Hematopoietic multipotent progenitor cell treated with erythropoietin and hydrocortisone succinate and interleukin-3 and kit ligand, for 17 days (in vitro differentiated cells): ENCODE measurements around the gene ARAP1.

Experiments used
- DNase-seq: peaks from one replicate; pipeline ENCODE4 v3.0.0-alpha.2; 2015; ENCODE audit warnings: low spot score

Gene ARAP1

DNA sequence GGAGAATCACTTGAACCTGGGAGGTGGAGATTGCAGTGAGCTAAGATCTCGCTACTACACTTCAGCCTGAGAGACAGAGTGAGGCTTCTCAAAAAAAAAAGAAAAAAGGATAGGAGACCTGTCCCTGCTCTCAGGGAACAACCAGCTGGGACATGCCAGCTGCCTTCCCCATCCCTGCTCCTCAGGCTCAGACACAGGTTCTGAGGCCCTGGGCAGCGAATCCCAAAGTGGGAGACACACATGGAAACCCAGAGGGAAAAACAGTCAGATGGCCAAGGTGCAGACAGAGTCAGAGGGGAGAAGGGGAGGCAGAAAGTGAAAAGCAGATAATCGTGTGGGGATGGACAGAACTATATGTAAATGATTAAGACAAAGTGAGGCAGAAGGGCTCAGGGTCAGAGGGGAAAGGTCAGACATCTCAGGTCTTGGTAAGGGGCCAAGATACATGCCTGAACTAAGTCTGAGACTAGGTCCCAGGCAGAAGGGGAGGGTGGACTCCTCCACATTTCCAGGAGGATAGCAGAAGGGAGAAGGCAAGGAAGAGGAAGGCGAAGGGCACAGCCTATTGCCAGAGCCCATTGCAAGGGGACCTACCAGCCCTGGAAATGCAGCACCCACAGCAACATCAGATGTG is 27.4 kb upstream of the ARAP1 start:
- DNase-seq: no peak

- no peak for DNase-seq
Measured at GRCh38 chr11:72778535-72779494, 26.6 kb upstream of the ARAP1 start.

DNA sequence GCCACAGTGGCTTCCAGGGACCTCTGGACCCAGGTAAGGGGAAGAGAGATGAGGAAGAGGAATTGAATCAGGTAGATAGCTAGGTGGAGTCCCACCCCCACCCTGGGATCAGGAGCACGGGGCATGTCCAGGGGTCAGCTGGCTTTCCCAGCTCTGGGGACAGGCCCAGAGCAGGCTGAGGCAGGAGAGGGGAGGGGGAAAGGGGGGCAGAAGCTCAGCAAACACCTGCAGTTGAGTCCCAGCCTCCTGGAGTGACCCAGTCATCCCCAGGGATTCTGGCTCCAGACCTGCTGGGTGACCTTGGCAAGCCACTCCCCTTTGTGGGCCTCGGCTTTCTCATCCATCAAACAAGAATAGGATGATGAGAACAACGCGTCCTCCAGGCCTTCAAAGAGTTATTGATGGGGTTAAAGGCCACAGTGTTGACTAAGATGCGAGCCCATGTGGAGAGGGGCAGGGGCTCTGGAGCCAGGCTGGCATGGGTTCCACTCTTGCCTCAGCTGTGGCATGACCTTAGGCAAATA is 25.6 kb upstream of the ARAP1 start:
- DNase-seq: no peak

DNA sequence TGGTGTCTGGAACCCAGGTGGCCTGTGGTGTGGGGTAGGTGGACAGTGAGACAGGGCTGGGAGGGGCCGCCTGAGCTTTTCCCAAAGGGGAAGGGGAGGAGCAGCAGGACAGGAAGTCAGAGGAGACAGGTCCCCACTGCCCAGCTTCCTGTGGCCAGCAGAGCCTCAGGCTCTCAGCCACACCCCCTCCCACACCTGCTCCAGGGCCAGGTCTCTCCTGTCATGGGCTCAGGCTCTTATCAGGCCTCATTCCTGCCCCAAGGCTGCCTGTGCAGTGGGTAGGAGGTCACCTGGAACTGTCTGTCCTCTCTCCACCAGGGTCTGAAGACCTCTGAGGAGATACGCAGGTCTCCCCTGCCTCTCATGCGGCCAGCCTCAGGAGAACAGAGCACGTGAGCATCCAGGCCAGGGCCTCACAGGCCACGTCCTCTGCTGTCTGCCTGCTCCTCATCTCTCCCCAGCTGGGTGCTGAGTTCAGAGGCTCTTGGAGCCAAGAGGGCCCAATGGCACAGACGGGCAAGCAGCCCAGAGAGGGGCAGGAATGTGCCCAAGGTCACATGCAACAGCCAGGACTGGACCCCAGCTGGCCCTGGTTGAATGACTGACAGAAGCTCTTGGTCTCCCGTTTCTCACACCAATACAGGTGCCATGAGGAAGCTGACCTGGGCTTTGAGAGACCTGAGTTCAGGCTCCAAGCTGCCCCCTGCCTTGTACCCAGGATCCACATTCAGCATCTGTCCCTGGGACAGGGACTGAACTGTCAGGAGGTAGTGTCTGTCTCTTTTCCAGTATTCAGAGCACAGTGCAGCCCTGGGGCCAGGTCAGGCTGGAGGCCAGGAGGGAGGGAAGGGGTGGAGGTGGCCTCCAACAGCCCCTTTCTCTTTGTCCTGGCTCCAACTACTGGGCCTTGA is 24.9 kb upstream of the ARAP1 start:
- no peak for DNase-seq

GRCh38 chr11:72776117-72776843 is 24.1 kb upstream of the ARAP1 start:
- no peak for DNase-seq

DNA sequence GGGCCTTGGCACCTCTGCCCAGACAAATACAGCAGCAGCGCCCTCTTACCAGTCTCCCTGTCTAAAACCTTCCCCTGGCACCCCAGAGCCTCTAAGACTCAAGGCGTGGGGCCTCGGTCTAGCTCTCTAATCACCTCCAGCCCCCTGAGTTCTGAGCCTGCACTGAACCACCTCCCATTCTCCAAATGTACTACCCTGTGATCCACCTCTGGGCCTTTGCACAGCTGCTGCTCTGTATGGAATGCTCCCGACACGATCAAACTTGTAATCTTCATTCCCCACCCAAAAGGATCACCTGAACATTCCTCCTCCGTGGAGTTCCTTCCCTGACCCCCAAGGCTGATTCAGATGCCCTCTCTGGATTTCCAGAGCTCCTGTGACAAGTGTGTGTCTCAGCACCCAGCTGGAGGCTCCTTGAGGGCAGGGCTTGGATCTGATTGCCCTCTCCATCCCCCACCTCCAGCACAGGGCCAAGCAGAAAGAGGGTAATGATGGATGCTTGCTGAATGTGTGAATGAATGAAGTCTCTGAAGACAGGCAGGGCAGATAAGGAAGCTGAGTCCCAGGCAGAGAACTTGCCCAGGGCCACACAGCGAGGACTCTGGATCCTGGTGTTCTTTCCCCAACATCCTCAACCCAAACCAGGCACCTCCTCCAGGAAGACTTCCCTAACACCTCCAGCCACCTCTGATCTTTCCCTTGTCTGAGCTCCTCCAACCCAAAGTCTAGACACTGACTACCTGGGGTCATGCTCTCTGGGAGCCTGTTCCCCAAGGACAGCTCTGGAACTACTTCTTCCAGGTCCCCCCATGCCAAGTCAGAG is 23.3 kb upstream of the ARAP1 start:
- no peak for DNase-seq

DNA sequence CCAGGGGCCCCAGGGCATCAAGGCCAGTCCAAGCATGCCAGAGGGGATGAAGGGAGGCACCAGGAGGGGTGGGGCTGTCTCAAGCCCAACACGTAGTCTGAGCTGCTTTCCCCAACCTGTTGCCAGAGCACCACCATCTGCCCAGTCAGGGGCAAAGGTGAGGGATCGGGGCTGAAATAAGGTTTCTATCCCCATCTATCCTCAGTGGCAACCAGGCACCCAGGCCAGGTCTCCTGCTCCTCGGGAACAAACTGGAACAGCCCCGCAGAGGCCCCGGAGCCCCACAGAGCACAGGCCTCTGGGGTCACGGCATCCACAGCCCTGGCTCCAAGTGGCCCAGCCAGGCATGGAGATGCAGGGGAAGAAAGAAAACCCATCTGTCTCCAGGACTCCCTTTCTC is 22.3 kb upstream of the ARAP1 start:
- DNase-seq: no peak

GRCh38 chr11:72773696-72774095 is 21.5 kb upstream of the ARAP1 start:
- no peak for DNase-seq

DNA sequence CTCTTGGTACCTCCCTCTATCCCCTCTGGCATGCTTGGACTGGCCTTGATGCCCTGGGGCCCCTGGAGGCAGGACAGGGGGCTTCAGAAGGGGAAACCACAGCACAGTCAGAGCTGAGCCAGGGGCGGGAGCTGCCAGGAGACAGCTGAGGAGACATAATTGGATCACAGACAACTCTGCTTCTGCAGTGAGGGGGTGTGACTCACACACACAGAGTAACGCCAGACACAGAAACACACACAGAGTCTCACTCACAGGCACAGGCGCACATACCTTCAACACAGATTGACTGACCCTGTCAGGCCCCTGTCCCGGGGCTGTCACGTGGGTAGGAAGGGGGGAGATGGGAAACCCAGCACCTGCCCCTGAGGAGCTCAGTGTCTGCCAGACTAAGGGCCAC is 21.1 kb upstream of the ARAP1 start:
- no peak for DNase-seq

- DNase-seq: no peak
Measured at GRCh38 chr11:72772059-72772458, 19.9 kb upstream of the ARAP1 start.

DNA sequence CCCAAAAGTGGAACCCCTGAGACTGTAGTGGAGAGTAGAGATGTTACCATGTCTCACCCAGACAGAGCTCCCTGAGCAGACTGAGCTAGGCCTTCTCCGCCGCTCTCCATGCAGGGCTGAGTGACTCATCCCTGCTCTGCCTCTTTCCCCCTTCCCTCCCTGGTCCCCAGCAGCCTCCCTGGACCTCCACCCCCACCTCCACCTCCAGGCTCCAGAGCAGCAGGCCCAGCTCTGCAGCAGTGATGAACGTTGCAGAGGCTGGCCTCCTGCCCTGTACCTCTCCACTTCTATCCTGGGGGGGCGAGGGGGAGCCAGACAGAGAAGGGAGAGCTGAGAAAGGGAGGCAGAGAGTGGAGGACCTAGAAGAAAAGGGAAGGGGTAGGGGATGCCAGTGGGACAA is 19.3 kb upstream of the ARAP1 start:
- no peak for DNase-seq

GRCh38 chr11:72770799-72771198 is 18.6 kb upstream of the ARAP1 start:
- no peak for DNase-seq

- DNase-seq: no peak
Measured at GRCh38 chr11:72769680-72770079, 17.5 kb upstream of the ARAP1 start.

DNA sequence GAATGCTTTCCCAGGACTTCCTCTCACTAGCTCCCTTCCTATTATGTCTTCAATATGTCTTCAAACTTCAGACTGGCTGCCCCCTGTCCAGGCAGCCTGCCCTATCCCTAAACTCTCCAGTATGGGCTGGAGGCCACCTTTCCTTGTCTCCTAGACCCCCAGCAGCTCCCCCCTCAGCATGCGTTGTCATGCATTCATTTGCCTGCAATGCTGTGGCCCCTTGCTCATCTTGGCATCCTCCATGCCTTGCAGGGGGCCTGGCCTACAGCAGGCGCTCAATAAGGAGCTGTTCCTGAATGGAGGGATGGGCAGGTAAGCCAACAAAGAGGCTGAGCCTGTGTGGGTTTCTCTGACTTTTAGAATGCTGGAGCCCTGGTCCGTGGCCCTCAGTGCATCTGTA is 16.4 kb upstream of the ARAP1 start:
- no peak for DNase-seq

- no peak for DNase-seq
Measured at GRCh38 chr11:72767203-72768062, 15.2 kb upstream of the ARAP1 start.

GRCh38 chr11:72766152-72766902 is 14.1 kb upstream of the ARAP1 start:
- DNase-seq: no peak

DNA sequence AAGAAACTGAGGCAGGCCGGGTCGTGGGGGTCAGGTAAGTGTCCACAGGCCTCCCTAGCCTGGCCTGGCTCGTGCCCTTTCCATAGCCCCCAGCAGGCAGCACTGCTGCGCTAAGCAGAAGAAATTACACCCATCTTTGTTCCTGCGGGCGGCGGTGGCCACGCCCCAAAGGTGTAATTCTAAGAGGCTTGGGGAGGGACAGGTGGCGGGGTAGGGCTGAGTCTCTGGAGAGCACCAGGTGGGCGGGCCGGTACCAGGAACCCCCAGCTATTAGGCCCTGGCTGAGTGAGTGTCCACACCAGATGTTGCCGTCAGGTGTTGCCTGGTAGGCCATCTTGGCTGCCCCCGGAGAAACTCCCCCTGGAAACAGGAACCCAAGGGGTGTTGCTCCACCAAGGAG is 12.3 kb upstream of the ARAP1 start:
- no peak for DNase-seq

DNA sequence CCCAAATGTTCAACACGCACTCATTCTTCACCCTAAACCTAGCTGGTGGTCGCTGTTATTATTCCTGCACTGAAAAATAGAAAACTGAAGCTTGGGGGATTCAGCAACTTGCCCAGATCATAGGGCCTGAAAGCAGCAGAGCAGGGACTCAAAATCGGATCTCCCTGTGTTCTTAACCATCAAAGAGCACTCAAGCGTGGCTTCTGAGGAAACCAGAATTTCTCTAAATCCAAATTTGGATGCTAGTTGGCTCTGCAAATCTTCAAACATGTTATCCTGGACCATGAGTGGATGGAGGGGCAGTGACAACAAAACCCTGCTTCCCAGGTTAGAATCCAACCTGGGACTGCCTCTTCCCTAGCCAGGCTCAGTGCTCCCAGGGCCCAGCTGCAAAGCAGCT is 11.6 kb upstream of the ARAP1 start:
- no peak for DNase-seq
